HG03045 (cell line): ENCODE measurements around the gene TNS2.
A peak's percentile ranks its signal among the peaks of the same experiment; 100 is the strongest.

Experiments used
- ATAC-seq: cut with Tn5 transposase; IDR thresholded peaks from one replicate; pipeline ENCODE4 v1.9.1; 2021; ENCODE audit warnings: mild to moderate bottlenecking, moderate library complexity; ENCODE audit not compliant: unreplicated experiment

Gene TNS2

DNA sequence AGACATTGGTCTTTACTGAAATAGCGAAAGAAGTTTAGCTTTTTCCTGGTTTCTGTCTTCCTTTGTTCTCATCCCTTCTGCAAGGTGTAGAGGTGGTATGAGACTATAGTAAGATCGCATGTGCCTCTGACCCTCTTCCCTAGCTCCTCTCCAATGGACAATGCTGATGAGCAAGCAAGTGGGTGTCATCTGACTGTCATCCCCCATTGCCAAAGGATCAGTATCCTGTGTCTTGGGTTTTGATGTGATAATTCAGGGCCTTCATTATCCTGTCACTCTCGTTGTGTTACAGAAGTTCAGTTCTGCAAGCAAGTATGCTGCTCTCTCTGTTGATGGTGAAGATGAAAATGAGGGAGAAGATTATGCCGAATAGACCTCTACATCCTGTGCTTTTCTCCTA lies 10.0 kb upstream of the TNS2 start:
- no peak for ATAC-seq

DNA sequence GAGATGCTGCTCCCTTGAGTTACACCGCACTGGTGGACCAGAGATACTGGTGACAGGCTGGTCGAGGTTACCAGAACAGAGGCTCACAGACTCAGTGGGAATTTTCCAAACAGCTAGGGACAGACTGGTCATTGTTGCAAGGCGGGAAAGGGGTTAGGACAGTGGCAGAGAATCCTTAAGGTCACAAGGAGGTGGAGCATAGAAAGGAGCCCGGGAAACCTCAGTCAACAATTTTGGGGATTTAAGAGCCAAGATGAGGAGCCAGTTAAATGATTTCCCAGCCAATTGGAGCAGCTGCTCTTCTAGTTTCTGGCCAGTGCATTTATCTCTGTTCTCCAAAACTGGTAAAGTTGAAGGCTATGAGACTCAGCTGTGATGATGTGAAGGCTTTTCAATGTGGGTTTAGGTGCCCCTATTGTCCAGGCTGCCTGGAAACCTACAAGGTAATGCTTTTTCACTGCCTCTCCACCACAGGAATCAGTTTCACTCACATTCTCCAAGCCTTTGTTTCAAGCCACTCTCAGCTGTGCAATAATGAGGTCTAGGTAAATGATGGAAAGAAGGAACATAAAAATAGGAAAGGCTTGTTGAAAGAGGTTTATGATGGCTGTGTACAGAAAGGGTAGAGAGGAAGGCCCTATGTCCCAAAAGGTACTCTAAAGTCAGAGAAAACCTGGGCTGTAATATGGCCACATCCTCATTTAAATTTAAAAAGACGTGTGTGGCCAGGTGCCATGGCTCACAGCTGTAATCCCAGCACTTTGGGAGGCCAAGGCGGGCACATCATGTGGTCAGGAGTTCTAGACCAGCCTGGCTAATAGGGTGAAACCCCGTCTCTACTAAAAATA lies 7.0 kb upstream of the TNS2 start:
- ATAC-seq, result no peak

DNA sequence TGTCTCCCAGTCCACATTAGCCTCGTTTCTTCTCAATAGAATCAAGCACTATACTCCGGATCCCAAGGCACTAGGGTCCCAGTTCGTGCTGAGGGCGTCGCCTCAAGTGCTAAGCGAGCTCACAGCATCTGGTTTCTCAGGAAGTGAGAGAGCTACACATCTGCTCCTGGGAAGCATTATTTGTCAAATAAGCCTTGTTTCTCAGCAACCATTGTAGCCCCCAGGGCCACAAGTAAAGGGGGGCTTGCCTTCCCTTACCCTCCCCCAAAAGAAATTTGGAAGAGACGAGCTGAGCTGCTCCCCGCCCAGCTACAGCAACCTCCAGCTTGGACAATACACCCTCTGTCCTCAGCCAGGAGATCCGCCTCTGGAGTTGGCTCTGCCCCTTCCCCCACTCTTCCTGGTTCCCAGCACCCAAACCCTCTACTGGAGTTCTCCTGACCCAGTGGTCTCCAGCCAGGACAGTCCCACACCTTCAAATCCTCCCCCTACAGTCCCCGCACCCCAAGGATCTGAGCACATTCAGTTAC lies 5.7 kb upstream of the TNS2 start:
- no peak for ATAC-seq

DNA sequence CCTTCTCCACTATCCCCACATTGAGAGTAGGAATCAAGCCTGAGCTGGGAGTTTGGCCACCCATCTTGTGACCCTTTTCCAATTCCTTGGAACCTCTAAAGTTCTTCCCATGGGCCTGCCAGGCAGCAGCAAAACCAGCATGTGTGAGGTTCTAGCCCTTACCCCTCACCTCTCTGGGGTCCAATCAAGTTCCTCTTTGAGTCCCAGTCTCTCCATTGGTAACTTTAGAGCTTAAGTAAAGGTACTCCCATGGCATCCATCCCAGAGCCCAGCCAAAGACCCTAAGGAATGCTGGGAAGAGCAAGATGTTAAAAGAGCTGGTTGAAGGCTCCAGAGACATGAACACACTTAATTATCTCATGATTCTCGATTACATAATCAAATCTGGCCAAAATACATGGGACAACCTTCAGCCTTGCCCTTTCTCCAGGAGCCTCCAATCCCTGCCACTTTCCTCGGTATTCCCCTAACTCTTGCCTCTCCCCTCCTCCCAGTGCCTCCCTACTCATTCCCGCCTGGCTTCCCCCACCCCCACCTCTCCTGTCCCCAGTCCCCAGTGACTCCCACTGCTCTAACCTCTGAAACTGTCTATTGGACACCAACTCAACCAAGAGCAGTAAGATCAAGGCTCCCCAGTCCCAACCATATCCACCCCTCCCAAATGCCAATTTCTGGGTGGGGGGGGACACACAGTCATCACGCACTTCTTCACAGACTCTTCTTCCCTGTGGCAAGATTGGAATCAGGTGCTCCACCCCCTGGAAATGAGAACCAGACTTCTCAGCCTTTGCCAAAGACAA lies 4.8 kb upstream of the TNS2 start:
- ATAC-seq, result no peak

DNA sequence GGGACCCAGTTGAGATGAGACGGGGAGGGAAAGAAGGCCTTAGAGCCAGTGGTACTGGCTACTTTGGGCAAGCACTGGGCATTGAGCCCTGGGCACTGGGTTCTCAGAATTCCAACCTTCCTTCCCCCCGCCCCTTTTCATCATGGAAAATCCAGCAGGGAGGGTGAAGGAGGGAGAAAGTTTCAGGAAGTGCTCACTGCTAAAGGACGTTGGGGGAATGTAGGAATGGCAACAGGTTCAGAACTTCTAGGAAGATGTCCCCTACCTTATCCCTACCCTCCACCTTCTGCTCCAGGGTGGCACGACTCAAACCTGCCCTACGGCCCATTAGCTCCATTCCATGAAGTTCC lies 4.2 kb upstream of the TNS2 start:
- no peak for ATAC-seq

DNA sequence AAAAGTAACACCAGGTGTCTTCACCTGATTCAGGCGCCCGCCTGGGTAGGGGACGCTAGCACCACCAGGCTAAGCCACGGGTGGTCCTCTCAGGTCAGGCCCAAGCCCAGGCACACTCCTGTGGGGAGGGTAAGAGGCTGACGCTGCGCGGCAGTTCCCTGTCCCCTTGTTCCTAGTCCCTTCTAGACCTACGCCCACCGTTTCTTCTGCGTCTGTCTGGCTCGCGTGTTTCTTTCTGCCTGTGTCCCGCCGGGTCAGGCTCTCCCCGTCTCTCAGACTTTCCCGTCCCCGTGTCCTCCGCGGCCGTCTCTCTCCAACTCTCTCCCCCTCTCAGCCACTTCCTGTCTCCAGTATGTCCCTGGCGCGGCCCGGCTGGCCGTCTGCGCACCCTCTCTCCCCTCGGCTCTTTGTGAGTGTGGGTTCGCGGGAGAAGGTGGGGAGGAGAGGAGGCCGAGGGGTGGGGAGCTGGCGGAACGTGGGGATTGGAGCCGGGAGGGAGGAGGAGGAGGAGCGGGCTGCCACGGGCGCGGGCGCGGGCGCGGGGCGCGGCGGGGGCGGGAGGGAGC lies 3.1 kb upstream of the TNS2 start:
- ATAC-seq, result peak; percentile 33

DNA sequence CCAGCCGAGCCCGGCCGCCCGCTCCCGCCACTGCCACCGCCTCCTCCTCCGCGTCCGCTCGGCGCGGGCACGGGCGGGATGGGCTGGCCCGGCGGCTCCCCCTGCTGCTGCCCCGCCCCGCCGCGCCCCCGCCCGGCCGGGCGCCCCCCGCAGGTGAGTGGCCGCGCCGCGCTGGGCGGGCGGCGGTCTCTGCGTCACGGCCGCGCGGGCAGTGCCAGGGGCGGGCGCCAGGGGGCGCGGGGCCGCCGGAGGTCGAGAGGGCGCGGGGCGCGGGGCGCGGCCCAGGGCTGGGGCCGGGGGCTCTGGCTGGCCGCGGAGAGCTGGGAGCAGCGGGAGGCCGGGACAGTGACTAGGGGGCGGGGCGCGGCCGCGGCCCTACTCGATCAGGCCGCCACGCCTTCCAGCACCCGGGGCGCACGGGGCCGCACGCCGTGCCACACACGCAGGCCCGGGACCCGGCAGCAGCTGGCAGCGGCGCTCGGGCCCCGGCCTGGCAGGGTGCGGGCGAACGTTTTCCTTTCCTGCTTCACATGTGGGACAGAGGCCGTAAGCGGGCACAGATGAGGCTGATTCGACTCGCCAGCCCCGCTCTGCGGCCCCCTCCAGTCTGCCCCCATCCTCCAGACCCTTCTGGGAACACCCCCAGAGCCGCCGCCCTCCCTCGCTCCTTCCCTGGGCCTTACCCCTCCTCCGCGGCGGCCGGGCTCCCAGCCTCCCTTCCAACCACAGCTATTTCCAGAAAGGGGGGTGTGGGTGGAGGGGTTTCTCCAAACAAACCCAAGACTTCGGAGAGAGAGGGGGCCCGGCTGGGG lies 2.4 kb upstream of the TNS2 start:
- ATAC-seq, result peak; percentile 59

DNA sequence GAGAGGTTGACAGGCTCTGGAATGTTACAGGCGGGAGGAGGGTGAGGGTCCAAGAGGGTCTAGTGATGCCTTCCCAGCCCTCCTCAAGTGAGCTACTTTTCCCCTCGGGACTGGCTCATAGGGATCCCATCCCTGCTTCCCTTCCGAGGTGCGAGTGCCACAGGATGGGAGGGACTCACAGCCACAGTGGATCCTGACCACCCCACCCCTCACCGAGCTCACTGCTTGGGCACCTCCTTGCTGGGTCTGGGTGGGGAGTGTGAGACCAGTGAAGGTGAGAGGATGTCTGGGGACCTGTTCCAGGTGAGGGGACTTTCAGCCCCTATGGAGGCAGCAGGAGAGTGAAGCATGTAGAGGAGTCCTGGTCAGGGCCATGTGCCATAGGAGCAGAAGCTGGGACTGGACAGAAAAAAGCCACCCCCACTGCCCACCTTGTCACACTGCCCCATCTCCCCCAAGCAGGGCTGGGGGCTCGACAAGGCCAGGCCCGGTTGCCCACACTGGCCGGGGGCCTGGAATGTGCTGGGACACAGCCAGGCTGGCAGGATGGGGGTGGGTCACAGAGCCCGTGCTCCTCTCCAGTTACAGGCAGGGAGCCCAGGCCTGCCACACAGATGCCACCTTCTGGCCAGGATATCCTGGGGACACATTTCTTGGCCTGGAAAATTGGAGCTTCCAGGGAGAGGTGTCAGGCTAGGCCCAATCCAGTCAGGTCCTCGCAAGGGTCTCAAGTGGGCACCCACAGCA lies 1.7 kb upstream of the TNS2 start:
- ATAC-seq, result no peak

DNA sequence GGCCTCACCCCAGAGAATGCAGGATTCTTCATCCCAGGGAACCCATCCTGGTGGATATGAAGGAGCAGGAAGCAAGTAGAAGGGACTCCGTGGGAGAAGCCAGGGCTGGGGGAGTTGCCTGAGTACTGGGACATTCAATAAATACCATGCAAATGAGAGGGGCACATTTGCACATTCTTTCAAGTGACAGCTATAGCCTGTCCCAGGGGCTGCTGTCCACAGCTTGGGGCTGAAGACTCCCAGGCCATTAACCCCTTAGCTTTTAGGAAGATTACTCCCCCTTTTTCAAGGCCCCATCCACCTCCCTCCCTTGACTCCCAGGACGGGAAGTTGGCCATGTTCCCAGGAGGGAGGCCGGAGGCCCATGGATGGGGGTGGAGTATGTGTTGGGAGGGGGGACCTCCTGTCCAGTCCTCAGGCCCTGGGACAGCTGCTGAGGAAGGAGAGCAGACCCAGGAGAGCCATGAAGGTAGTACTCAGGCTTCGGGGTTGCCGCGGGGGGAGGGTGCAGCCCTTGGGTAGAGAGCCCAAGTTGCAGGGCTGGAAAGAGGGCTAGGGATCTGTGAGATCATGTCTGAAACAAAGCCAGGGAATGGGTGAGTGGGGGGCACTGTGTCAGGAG lies 974 bp upstream of the TNS2 start:
- no peak for ATAC-seq

DNA sequence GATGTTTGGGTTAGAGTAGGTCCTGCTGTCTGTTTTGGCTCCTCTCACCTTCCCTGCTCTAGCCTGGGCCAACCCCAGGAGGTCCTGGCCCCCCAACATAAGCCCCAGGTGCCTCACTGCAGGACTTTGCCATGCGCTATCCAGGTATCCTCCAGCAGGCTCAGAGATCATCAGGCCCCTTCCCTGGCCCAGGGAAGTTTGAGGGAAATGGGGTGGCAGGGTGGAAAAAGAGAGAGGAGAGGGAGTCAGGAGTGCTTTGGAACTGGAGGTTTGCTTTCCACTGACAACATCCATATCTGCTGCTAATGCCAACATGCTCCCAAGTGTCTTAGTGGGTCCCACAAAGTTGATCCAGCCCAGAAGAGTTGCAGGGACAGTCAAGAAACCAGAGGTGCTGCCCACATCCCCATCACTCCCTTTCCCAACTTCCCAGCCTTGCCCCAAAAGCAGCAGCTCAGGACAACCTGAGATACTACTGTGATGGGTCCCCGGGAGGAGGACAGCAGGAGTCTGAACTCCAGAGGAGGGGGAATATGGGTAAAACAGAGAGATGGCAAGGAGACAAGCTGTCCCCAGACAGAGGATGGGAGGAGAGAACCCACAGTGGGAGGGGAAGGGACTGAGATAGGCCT lies 677 bp downstream of the TNS2 start:
- no peak for ATAC-seq

DNA sequence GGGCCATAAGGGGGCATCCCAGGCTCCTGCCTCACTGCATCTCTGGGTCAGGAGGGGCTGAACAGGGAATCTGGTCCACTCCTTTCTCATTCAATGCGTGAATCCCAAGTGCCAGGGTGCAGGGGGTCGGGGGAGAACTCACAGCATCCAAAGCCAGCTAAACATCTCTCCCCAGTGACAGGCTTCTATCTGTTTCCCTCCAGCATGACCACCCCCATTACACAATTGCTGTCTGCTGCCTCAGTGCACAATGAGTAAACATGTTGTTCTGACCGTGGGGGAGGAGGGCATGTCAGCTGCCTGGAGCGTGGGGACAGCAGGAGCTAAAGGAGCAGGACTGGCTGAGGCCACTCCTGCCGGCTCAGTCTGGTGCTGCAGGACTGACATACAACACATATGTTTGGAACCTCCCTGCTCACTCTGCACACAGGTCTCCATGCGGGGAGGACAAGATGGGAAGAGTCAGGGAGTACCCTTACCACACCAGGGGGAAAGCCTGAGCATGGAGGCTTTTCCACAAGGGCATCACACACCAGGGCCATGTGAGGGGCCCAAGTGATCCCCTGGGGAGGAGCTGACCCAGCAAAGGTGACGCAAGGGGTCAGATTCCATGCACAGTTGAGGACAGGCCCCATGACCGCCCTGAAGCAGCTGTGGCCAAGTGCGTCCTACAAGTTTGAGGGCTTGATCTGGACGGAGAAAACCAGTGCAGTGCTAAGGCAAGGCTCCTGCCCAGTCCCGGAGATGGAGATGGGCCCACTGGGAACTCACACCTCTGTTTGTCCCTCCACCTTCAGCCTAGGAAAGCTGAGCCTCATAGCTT lies 1.4 kb downstream of the TNS2 start:
- no peak for ATAC-seq

DNA sequence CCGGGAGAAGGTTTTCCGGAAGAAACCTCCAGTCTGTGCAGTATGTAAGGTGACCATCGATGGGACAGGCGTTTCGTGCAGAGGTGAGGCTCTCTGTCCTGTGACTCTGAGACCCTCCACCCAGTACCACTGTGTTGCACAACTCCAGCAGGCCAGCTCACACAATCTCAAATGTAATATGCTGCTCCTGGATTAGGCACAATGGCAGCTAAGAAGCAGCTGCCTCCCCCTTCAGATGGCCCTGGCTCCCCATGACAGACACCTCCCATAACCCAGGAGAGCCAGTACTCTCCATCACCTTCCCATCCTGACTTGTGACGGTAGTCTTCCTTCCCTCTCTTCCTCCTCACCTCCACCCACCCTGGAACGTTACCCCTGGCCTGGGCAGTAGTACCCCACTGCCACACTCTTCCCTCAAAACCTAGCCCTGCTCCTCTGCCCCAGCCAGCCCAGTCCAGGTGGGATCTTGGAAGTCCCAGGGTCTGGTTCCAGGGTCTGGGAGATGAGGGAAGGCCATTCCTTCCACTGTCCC lies 2.1 kb downstream of the TNS2 start:
- ATAC-seq, result no peak

DNA sequence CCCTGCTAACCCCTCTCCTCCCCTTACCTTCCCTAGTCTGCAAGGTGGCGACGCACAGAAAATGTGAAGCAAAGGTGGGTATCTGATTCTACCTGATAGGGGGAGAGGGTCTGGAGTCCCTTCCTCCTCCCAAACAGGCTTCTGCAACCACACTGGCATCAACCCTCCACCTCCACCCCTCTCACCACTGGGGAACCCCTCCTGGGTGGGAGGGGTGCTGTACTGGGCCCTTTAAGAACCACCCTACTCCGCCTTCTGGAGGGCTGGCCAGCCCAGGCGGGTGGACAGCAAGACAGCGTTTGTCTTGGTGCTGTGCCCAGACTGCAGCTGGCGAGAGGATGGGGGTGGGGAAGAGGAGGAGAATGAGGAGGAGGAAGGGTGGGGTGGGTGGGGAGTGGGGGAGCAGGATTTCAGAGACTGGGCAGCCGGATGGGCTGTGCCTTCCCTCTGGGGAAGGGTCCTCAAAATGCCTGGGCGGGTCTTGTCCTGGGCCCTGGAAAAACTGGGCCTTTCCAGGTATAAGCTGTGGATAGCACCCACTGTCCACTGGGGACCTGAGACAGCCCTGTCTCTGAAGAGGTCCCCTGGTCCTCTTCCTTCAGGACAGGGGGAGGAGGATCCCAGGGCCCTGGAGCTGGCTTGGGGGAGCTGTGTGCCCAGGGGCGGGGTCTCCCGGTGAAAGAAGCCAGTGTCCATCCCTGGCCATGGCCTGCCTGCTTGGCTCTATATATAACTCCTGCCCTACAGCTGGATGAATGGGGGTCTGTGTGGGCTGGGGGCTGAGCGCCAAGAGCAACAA lies 2.8 kb downstream of the TNS2 start:
- no peak for ATAC-seq

DNA sequence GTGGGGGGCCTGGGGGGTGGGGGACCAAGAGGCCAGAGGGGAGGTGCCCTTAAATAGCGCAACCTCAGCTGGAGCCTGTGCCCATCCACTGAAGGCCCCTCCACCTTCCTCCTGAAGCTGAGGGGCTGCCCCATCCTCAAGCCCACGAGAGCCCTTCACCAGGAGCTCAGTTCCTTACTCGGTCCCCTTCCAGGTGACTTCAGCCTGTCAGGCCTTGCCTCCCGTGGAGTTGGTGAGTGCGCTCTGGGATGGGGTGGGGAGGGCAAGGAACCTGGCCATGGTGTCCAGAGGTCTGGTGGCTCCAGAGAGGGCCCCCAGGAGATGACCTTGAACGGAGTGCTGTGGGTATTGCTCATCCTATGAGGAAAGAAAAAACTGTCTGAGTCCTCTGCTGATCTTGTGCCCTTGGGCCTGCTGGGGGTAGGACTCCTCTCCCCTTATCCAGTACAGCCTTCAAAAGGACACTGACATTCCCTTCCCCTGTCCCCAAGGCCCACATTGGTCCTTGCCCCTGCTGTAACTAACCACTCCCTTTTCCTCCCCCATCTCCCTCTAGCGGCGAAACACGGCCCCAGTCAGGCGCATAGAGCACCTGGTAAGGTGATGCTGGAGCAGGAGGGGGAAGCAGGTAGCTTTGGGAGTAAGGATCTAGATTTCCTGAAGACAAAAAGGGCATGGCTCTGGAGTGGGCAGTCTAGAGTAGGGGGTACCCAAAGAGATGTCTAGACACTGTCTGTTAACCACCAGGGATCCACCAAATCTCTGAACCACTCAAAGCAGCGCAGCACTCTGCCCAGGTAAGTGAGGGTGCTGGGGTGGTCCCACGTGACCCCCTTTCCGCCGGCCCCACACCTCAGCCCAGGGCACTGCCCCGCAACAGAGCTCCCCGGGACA lies 3.6 kb downstream of the TNS2 start:
- ATAC-seq, result no peak

DNA sequence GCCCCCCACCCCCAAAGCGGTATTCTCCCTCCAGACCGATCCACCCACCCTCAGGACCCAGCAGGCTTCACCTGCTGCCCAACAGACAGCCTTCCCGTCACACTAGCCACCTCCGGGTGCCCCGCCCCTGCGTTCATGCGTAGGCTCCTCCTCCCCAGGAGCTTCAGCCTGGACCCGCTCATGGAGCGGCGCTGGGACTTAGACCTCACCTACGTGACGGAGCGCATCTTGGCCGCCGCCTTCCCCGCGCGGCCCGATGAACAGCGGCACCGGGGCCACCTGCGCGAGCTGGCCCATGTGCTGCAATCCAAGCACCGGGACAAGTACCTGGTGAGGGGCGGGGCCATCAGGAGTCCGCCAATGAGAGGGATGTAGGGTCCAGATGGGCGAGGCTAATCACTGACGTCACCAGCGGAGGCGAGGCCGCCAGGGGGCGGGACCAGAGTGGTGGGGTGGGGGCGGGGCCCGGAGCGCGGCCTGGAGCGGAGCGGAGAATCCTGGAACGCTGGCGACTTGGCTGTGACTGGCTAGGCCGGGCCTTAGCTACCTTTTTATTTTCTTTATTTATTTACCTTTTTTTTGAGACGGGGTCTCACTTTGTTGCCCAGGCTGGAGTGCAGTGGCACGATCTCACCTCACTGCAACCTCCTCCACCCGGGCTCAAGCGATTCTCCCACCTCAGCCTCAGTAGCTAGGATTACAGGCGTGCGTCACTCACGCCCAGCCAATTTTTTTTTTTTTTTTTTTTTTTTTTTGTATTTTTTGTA lies 4.4 kb downstream of the TNS2 start:
- ATAC-seq, result peak; percentile 87
